GM19468 (cell line): ENCODE data around the gene GNA12.
"Not testable (repeated sequence)": the region's sequence is repeated elsewhere in the genome, so short reads cannot be mapped to it uniquely, and the experiment has no call there.

Source experiments
- ATAC-seq: cut with Tn5 transposase; IDR thresholded peaks from one replicate; pipeline ENCODE4 v1.9.1; 2021; ENCODE audit warnings: mild to moderate bottlenecking, moderate library complexity, moderate number of reproducible peaks; ENCODE audit not compliant: unreplicated experiment; ENCODE audit errors: extremely low read depth

GNA12 gene

DNA sequence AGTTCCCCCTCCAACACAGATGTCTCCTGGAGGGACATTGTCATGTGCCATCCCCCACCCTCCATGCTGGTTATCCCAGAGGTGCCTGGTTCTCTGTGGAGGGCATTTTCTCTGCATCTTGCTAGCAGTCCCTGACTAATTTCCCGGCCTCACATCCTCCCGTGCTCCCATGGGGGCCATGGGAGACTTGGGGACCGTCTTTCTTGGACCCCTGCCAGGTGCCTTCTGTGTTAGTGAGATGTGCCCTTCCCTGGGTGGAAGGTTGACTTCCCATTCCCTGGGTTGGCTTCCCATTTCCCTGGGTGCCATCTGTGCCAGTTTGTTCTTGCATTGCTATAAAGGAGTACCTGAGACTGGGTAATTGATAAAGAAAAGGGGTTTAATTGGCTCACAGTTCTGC, 22.5 kb upstream of the GNA12 start:
- ATAC-seq = no peak

DNA sequence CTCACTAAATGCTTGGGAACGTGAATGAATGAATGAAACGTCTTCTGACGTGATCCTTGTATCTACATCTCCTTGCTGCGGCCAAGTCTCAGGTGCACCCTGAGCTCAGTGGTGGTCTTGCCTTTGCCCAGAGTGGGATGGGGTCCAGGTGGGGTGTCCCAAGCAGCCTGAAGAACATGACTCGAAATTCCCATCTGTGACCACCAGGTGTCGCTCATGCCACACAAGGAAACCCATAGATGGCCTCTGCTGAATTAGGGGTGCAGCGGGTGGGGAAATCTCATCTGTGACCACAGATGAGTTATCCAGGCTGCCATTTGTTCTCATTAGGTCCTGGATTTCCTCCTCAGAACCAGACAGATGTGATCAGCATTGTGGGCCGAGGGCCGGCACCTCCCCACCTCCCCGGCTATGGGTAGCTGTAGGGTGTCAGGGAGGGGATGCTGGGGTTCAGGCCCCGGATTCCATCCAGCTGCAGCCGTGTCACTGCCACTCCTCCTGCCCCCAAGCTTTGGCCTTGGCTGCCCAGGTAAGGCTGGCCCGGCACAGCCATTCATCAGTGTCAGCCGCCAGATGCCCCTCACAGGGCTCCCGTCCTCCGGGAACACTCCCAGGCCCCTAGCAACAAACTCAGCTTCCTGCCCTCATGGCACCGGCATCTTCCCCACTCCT, 21.0 kb upstream of the GNA12 start:
- ATAC-seq = no peak

DNA sequence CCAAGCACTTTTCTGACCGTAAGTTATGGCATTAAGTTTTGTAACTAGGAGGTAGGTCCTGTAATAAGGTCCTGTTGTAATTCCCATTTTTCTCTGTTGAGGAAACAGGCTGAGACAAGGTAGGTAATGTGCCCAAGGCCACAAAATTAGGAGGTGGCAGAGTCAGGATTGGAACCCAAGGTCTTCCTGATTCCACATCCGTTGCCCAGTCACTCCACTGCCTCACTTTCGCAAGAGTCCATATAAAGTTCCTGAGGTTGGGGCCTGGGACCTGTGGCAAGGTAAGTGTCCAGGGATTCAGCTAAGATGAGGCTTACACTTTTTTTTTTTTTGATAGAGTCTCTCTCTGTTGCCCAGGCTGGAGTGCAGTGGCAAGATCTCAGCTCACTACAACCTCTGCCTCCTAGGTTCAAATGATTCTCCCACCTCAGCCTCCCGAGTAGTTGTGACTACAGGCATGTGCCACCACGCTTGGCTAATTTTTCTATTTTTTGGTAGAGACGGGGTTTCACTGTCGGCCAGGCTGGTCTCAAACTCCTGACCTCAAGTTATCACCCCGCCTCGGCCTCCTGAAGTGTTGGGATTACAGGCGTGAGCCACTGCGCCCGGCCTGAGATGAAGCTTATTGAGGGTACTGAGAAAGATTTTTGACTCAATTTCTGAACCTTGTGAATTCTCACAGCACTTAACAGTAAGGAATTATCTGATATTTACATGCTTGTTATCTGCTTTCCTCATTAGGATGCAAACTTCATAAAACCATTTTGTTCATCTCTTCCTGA, 20.3 kb upstream of the GNA12 start:
- ATAC-seq = no peak

DNA sequence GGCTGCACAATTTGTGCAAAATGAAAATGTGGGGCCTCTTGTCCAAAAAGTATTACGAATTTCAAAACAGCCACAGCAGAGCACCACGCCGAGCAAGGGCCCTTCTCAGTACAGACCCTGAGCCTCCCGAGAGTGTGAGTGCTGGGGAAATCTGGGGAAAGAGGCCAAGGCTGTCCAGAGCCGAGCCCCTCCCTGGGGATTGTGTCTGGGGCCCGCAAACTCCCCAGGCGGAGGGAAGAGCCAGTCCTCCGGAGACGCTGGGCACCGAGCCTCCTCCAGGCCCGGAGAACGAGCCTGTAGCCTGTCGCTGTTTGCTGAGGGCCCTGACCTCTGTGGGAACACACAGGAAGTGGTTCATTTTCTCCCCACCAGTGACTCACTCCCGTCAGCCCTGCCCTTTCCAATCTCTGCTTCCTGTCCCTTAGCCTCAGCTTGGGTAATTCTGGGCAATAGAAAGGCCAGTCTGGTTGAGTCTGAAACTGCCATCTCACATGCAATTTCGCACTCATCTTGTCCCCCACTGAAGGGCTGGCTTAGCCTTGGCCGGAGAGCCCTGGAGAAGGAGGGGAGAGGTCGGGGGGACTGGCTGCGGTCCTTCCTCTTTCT, 19.5 kb upstream of the GNA12 start:
- ATAC-seq = peak; percentile 93

DNA sequence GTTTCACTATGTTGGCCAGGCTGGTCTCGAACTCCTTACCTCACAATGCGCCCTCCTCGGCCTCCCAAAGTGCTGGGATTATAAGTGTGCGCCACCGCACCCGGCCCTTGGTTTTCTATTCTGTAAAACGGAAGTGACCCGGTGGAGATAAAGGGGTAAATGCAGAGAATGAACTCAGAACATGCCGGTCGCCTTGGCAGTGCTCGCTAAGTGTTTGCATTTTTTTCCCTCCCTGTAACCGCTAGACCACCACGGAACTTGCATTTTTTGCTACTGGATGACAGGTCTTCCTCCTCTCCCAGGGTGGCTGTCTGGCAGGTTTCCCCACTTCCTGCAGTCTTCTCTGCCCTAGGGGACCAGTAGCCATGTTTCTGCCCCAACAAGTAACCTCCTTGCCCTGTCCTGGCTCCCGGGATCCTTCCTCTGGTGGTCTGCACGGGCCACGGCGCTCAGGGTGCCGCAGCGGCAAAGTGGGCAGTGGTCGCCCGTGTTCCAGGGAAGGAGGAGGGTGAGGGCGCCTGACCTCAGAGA, 18.8 kb upstream of the GNA12 start:
- no peak for ATAC-seq

DNA sequence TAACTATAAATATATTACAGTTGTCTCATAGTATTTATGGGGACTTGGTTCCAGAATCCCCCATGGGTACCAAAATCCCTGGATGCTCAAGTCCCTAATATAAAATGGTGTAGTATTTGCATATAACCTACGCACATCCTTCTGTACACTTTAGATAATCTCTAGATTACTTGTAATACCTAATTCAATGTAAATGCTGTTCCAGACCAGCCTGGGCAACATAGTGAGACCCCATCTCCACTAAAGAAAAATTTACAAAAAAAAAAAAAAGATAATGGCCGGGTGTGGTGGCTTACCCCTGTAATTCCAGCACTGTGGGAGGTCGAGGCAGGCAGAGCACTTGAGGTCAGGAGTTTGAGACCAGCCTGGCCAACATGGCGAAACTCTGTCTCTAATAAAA, 17.4 kb upstream of the GNA12 start:
- ATAC-seq = no peak

DNA sequence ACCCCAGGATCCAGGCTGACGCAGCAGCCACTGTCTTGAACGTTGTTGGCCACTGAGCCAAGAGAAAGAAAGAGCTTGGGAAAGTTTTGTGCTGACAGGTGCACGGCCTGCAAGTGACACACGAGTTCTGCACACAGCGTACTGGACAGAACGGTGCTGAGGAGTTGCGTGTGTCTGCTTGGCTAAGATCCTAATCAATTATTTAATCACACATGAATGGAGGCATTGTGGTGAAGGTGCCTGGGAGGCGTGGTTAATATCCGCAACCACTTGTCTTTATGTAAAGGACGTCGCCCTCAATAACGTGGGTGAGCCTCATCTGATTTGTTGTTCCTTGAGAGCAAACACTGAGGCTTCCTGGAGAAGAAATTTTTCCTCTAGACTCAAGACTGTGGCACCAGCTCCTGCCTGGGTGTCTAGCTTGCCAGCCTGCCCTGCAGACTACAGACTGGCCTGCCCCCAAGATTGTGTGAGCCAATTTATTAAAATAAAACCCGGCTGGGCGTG, 16.6 kb upstream of the GNA12 start:
- no peak for ATAC-seq

DNA sequence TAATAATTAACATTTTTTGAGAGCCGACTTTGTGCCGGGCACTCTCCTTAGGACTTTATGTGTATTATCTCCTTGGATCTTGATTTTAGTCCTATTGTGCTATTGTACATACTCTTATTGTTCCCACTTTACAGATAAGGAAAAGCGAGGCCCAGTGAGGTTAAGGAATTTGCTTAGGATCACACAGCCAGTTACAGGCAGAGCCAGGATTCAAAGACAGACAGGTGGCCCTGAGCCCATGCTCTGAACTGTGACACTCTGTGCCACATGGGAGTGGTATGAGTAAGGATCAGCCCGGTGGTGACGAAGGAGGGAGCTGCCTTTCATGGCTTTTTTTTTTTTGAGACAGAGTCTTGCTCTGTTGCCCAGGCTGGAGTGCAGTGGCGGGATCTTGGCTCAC, 15.8 kb upstream of the GNA12 start:
- ATAC-seq = no peak

DNA sequence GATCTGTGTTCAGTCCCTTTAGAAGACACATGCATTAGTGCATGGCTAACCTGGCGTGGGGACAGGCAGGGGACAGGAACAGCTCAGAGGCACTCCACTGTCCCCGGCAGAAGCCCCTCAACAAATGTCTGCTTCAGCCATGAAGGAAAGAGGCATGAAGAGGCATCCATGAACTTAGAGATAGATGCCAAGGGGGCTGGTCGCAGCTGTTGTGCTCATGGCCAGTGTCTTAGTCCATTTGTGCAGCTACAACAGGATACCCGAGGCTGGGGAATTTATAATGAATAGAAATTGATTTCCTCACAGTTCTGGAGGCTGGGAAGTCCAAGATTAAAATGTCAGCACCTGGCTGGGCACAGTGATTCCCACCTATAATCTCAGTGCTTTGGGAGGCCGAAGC, 14.5 kb upstream of the GNA12 start:
- ATAC-seq = no peak

DNA sequence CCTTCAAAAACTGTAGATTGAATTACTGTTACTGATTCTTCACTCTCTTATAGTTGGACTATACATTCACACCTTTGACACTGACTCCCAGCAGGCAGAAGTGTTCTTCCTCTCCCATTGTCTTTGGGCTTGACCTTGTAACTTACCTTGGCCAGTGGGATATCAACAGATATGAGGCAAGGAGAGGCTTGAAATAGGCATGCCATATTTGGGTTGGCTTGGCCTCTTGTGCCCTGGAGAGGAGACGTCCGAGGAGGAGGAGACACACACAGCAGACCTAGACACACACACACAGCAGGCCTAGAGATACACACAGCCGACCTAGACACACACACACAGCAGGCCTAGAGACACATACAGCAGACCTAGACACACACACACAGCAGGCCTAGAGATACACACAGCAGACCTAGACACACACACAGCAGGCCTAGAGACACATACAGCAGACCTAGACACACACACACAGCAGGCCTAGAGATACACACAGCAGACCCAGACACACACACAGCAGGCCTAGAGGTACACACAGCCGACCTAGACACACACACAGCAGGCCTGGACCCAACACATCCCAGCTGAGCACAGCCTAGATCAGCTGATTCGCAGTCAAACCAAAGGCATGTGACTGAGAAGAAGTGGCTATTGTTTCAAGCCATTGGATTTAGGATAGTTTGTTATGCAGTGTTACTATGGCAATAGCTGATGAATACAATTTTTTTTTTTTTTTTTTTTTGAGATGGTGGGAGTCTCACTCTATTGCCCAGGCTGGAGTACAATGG, 12.5 kb upstream of the GNA12 start:
- no peak for ATAC-seq

DNA sequence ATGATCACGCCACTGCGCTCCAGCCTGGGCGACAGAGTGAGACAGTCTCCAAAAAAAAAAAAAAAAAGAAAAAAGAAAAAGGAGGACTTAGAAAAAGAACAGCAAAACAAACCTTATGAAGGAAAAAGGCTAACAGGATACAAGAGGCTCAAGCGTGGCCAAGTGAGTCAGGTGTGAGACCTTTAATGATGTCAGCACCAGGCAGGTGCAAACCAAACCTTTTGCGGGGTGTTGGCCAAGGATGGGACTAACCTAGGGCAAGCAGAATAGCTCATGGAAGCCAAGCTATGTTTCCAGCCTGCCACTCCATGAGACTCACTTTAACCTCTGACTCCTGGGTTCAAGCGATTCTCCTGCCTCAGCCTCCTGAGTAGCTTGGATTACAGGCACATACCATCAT, 11.3 kb upstream of the GNA12 start:
- no peak for ATAC-seq

DNA sequence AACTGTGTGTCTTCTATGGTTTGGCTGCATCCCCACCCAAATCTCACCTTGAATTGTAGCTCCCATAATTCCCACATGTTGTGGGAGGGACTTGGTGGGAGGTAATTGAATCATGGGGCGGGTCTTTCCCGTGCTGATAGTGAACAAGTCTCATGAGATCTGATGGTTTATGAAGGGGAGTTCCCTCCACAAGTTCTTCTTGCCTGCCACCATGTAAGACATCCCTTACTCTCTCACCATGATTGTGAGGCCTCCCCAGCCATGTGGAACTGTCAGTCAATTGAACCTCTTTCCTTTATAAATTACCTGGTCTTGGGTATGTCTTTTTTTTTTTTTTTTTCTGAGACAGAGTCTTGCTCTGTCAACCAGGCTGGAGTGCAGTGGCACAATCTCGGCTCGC, 9.4 kb upstream of the GNA12 start:
- not testable (repeated sequence) for ATAC-seq

DNA sequence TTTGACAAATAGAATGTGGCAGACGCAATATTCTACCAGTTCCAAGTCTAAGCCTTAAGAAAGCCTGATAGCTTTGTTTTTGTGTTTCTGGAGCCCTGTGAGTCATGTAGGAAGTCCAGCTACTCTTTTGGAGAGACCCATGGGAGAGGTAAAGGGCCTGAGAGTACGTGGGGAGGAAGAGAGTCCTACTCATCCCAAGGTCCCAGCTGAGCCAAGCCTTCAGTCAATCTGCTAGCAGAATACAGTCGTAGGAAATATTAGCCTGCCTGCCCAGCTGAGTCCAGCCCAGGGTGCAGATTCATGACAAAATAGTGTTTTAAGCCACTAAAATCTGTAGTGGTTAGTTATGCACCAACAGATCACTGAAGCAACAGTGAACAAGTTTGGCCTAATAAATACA, 9.0 kb upstream of the GNA12 start:
- ATAC-seq = no peak

DNA sequence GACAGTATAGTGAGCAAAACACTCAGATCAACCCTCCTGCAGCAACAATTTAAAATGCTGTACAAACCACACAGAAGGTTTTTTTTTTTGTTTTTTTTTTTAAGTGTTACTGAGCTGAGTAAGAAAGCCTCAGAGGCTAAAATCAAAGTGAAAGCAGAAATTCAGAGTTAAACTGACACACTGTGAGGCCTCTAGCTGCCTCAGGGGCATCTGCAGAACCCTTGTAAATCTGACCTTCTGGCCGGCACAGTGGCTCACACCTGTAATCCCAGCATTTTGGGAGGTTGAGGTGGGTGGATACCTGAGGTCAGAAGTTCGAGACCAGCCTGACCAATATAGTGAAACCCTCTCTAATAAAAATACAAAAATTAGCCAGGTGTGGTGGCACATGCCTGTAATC, 7.4 kb upstream of the GNA12 start:
- no peak for ATAC-seq

DNA sequence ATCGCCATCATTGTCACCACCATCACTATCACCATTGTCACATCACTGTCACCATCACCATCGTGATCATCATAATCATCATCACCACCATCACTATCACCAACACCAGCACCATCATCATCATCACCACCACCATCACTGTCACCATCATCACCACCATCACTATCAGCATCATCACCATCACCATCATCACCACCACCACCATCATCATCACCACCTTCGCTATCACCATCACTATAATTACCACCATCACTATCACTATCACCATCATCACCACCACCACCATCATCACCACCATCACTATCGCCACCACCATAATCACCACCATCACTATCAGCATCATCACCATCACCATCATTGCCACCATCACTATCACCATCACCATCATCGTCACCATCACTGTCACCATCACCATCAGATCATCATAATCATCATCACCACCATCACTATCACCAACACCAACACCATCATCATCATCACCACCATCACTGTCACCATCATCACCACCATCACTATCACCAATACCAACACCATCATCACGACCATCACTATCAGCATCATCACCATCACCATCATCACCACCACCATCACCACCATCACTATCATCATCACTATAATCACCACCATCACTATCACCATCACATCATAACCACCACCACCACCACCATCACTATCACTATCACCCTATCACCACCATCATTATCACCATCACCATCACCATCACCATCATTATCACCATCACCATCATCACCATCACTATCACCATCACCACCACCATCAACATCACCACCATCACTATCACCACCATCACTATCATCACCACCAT, 6.0 kb upstream of the GNA12 start:
- ATAC-seq = no peak

DNA sequence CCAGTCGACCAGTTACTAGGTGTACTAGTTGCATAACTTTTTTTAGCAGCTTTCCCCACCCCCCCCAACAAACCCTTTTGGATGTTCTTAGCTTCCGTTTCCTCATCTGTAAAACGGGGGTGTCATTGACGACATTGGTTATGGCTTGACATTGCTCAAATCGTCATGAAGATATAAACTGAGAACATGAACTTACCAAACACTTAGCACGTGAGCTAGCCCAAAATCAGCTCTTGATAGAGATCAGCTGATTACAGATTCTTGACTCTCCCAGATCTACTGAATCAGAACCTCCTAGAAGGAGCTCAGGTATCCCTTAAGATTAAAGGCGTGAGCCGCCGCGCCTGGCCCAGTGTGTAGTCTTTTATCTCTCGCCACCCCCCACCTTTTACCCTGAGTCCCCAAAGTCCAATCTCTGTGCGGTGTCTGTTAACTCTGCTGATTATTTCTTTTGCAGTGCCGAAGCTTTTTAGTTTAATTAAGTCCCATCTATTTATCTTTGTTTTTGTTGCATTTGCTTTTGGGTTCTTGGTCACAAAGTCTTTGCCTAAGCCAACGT, 1.0 kb upstream of the GNA12 start:
- ATAC-seq = no peak

DNA sequence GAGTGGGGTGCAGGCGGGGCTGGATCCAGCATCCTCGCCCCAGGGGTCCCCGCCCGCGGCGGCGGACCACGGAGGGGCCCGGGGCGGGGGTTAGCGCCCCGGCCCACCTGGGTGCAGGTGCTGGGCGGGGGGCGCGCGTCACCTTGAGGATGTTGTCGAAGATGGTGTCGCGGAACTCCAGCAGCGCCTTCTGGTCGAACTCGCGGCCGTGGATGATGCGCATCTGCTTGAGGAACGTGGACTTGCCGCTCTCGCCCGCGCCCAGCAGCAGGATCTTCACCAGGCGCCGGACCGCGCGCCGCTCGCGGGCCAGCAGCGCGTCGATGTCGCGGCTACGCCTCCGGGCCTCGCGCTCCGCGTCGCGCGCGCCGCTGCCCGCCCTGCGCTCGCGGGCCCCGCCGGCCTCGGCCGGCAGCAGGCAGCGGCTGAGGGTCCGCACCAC, 376 bp downstream of the GNA12 start:
- ATAC-seq = no peak

DNA sequence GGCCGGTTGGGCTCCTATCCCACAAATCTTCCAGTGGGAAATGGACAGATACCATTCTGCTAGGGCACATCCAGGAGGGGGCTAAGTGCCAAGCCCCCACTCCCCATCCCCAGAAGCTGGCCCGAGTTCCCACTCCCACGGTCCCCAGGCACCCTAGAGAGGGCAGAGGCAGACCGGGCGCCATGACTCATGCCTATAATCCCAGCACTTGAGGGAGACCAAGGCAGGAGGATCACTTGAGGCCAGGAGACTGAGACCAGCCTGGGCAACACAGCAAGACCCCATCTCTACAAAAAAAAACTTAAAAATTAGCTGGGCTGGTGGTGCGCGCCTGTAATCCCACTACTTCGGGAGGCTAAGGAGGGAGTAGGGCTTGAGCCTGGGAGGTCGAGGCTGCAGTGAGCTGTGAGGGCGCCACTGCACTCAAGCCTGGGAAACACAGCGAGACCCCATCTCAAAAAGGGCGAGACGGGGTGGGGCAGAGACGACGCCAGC, 870 bp downstream of the GNA12 start:
- ATAC-seq = no peak

DNA sequence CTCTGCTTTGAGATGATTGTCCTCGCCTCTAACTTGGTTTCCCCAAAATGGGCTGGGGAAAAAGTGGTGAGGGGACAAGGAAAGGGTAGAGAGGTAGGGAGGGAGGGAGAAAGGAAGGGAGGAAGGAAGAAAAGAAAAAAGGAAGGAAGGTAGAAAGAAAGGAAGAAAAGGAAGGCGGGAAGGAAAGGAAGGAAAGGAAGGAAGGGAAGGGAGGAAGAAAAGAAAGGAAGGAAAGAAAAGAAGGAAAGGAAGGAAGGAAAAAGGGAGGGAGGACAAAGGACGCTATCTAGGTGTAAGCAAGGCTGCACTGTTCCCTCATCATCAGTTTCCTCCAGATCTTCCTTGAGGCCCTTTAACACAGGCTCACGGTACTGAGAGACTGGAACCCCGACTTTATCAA, 2.2 kb downstream of the GNA12 start:
- no peak for ATAC-seq
